Measurements from ENCODE around the gene ANKRD40CL.

- no peak for TF ChIP-seq CTCF (IDR thresholded peaks at IDR 0.05)
- TF ChIP-seq POLR2A (IDR thresholded peaks at IDR 0.05): no peak
Observed at GRCh38 chr17:50762177-50762576, 5.1 kb downstream of the ANKRD40CL start.

All from esophagus squamous epithelium (tissue), 4 donors.